Activated B cell treated with CpG ODN at 0.5 μM for 24 hours (primary cell): ENCODE data around the gene SST. TPM values are rescaled to one million over a fixed set of nuclear protein-coding genes. Genes with fewer than 3 reads are reported as not detected.
"Not testable (repeated sequence)": the region's sequence is repeated elsewhere in the genome, so short reads cannot be mapped to it uniquely, and the experiment has no call there.

Source experiments
- ATAC-seq: fragments of 200-7000 bp; cut with Tn5 transposase; one replicate; pipeline ENCODE4 v1.10.0; 2021; ENCODE audit warnings: low read depth, mild to moderate bottlenecking, moderate library complexity
- CTCF ChIA-PET: fragments of 350-600 bp; sonication (Branson Sonifier 250); formaldehyde crosslinking; loops from one replicate; lab custom pipeline; 2021; ENCODE audit warnings: antibody characterized with exemption; lab: Charles Lee
- POLR2A ChIA-PET: fragments of 350-600 bp; sonication (Branson Sonifier 250); formaldehyde crosslinking; loops from one replicate; lab custom pipeline; 2021; ENCODE audit warnings: antibody characterized with exemption; lab: Charles Lee
- DNase-seq: peaks from one replicate; pipeline ENCODE4 v3.0.0; 2022
- H3K27ac Mint-ChIP-seq: one replicate; pipeline ENCODE4 v1.8.0; 2020; ENCODE audit warnings: mixed read lengths
- H3K27me3 Mint-ChIP-seq: one replicate; pipeline ENCODE4 v1.8.0; 2021; ENCODE audit warnings: mixed read lengths
- H3K36me3 Mint-ChIP-seq: one replicate; pipeline ENCODE4 v1.8.0; 2021; ENCODE audit warnings: low read depth, mixed read lengths
- H3K4me1 Mint-ChIP-seq: one replicate; pipeline ENCODE4 v1.8.0; 2021; ENCODE audit warnings: mixed read lengths
- H3K4me3 Mint-ChIP-seq: one replicate; pipeline ENCODE4 v1.8.0; 2020; ENCODE audit warnings: mild to moderate bottlenecking, mixed read lengths
- H3K9me3 Mint-ChIP-seq: one replicate; pipeline ENCODE4 v1.8.0; 2020; ENCODE audit warnings: mixed read lengths
- intact Hi-C: fragments of 100-400 bp; cut with micrococcal nuclease; formaldehyde crosslinking; loops from one replicate; pipeline ENCODE4 v1.15.1; 2024
- total RNA-seq: library from RNA; stranded (reverse); gene quantifications from 2 replicates; pipeline ENCODE4 v1.2.3, GENCODE V29; 2022
- TF ChIP-seq, protein P1 (sequence below): fragments of 200-600 bp; IDR thresholded peaks from one replicate; pipeline ENCODE4 v1.8.0; 2022; ENCODE audit warnings: antibody characterized with exemption, mild to moderate bottlenecking

SST gene
- total RNA-seq, 1 donor from 2014 or later: not detected

- TF ChIP-seq, protein P1, sequence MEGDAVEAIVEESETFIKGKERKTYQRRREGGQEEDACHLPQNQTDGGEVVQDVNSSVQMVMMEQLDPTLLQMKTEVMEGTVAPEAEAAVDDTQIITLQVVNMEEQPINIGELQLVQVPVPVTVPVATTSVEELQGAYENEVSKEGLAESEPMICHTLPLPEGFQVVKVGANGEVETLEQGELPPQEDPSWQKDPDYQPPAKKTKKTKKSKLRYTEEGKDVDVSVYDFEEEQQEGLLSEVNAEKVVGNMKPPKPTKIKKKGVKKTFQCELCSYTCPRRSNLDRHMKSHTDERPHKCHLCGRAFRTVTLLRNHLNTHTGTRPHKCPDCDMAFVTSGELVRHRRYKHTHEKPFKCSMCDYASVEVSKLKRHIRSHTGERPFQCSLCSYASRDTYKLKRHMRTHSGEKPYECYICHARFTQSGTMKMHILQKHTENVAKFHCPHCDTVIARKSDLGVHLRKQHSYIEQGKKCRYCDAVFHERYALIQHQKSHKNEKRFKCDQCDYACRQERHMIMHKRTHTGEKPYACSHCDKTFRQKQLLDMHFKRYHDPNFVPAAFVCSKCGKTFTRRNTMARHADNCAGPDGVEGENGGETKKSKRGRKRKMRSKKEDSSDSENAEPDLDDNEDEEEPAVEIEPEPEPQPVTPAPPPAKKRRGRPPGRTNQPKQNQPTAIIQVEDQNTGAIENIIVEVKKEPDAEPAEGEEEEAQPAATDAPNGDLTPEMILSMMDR: no peak
- no peaks in the 10 kb centered on the region for H3K36me3 Mint-ChIP-seq
- H3K4me1 Mint-ChIP-seq: no peaks in the 10 kb centered on the region
- ATAC-seq: no peak
- no peak for DNase-seq
- intact Hi-C loops: no loop called here
- H3K27me3 Mint-ChIP-seq: peaks cover 17% of the 10 kb centered on the region
- ChIA-PET POLR2A (no interaction called here), CTCF (no interaction called here)
- H3K9me3 Mint-ChIP-seq: no peaks in the 10 kb centered on the region
- no peak overlapping the region for H3K27ac Mint-ChIP-seq
- no peak overlapping the region for H3K4me3 Mint-ChIP-seq
Observed at GRCh38 chr3:187646906-187647660, 23.1 kb downstream of the SST start.

GRCh38 chr3:187645379-187645778, 24.8 kb downstream of the SST start:
- H3K36me3 Mint-ChIP-seq, H3K9me3 Mint-ChIP-seq, H3K4me3 Mint-ChIP-seq, H3K27ac Mint-ChIP-seq, H3K4me1 Mint-ChIP-seq, ATAC-seq, DNase-seq, intact Hi-C loops, CTCF ChIA-PET: not testable (repeated sequence)
- H3K27me3 Mint-ChIP-seq: peaks cover 11% of the 10 kb centered on the region
- POLR2A ChIA-PET: interaction anchor here (0.7 kb wide), 1 partner anchor 1327 kb away, joined by 3 read pairs; no protein-coding TSS in a partner anchor

DNA sequence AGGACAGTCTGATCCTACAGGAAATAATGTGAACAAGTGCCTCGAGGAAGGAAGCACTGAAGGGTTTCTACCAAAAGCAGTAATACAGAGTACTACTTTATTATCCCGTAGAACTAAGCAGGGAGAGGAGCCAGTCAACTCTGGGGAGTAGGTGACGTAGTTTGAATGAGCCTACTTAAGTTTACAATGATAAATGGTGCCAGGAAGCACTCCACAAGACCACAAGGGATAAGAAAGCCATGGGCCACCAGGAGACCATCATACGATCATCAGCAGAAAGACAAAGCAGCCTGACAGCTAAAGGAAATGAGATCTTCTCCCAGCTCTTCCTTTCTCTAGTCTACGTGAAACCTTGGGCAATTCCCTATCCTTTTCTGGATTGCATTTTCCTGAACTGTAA, 27.3 kb downstream of the SST start:
- TF ChIP-seq, protein P1: no peak
- DNase-seq: no peak
- no peaks in the 10 kb centered on the region for H3K36me3 Mint-ChIP-seq
- H3K4me1 Mint-ChIP-seq: no peaks in the 10 kb centered on the region
- H3K9me3 Mint-ChIP-seq: peaks cover 5% of the 10 kb centered on the region
- H3K27me3 Mint-ChIP-seq: peaks cover 17% of the 10 kb centered on the region
- no peak for ATAC-seq
- POLR2A ChIA-PET: no interaction called here
- CTCF ChIA-PET: no interaction called here
- no peak overlapping the region for H3K27ac Mint-ChIP-seq
- no peak overlapping the region for H3K4me3 Mint-ChIP-seq
- intact Hi-C loops: no loop called here

DNA sequence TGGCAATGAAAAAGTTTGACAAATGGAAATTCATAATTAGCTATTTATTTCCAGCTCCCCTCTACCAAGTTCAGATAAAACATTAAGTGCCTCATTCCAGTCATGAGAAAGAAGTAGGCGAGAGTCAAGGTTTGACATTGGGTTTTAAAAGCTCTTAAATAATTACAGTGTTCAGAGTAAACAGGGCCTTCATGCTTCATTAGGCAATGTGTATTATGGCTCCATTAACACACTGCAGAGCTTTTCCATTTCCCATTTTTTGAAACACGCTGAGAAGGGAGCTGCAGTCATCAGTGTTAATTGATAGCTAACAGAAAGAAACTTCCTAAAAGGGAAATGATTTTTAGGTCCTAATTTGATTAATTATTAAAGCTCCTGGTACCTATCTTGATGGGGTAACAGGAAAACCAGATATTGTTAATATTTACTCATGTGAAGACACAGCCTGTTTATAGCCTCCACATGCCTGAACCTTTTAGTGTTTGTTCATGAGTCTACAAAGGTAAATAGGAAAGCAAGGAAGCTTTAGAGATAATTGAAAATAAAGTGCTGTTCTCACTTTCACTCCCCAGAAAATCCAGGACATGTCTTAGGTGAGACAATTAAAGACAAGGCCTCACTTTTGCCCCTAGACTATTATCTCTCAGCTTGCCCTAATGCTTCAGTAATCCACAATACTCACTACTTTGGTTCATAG, 28.7 kb downstream of the SST start:
- POLR2A ChIA-PET: no interaction called here
- intact Hi-C loops: no loop called here
- peaks cover 18% of the 10 kb centered on the region for H3K27me3 Mint-ChIP-seq
- TF ChIP-seq, protein P1: no peak
- no peak overlapping the region for H3K27ac Mint-ChIP-seq
- no peaks in the 10 kb centered on the region for H3K36me3 Mint-ChIP-seq
- no peaks in the 10 kb centered on the region for H3K4me1 Mint-ChIP-seq
- H3K4me3 Mint-ChIP-seq: no peak overlapping the region
- ATAC-seq: no peak
- DNase-seq: no peak
- CTCF ChIA-PET: interaction anchor here (0.8 to 1.1 kb wide), 2 partner anchors 25 to 26 kb away, joined by 3 read pairs; no protein-coding TSS in a partner anchor
- peaks cover 5% of the 10 kb centered on the region for H3K9me3 Mint-ChIP-seq

- DNase-seq (no peak), ATAC-seq (no peak)
- TF ChIP-seq, protein P1: no peak
- peaks cover 23% of the 10 kb centered on the region for H3K27me3 Mint-ChIP-seq
- ChIA-PET CTCF (interaction anchor here (0.8 to 1.1 kb wide), 2 partner anchors 24 to 27 kb away, joined by 3 read pairs; no protein-coding TSS in a partner anchor), POLR2A (no interaction called here)
- H3K27ac Mint-ChIP-seq: no peak overlapping the region
- peaks cover 5% of the 10 kb centered on the region for H3K9me3 Mint-ChIP-seq
- intact Hi-C loops: no loop called here
- no peaks in the 10 kb centered on the region for H3K4me1 Mint-ChIP-seq
- no peak overlapping the region for H3K4me3 Mint-ChIP-seq
- H3K36me3 Mint-ChIP-seq: no peaks in the 10 kb centered on the region
Observed at GRCh38 chr3:187640569-187641059, 29.6 kb downstream of the SST start.
